HG03280 (cell line): ENCODE data around the gene OAS3.
"Not testable (repeated sequence)": the region's sequence is repeated elsewhere in the genome, so short reads cannot be mapped to it uniquely, and the experiment has no call there.

Experiments used
- ATAC-seq: cut with Tn5 transposase; IDR thresholded peaks from one replicate; pipeline ENCODE4 v1.9.1; 2021; ENCODE audit warnings: mild to moderate bottlenecking, moderate library complexity; ENCODE audit not compliant: unreplicated experiment

Gene OAS3

GRCh38 chr12:112948806-112949205 is 10.5 kb downstream of the OAS3 start:
- no peak for ATAC-seq

DNA sequence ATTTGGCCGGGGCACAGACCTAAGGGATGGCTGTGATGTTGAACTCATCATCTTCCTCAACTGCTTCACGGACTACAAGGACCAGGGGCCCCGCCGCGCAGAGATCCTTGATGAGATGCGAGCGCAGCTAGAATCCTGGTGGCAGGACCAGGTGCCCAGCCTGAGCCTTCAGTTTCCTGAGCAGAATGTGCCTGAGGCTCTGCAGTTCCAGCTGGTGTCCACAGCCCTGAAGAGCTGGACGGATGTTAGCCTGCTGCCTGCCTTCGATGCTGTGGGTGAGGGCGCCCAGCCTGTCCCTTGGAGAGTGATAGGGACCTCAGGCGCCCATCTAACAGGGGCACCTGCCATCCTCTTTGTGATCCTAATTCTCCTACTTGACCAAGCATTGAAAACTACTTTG is 12.4 kb downstream of the OAS3 start:
- ATAC-seq, result no peak

GRCh38 chr12:112957125-112957524 is 18.9 kb downstream of the OAS3 start:
- ATAC-seq, result not testable (repeated sequence)

DNA sequence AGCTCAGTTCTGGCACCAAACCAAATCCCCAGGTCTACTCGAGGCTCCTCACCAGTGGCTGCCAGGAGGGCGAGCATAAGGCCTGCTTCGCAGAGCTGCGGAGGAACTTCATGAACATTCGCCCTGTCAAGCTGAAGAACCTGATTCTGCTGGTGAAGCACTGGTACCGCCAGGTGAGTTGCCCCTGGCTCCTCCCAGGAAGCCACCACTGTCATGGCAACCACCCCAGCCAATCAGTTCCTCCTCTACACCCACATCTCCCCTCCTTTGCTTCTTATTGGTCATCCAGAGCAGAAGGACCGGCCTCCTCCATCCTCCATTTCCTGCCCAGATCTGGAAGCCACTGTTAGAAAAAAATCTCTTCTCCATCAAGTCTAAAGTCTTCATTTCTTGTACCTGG is 22.8 kb downstream of the OAS3 start:
- no peak for ATAC-seq

DNA sequence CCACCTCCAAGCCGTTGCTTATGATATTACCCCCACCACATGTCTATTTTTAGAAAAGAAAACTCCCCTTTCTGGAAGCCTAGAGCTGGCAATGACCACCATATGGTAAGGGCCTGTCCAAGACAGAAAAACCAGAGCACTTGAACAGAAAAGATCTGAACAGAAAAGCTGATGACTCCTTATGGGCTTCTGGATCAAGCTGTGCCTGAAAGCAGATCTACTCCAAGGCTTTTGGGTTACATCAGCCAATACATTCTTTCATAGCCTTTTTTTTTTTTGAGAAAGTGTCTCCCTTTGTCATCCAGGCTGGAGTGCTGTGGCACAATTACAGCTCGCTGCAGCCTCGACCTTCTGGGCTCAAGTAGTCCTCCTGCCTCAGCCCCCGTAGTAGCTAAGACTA is 23.3 kb downstream of the OAS3 start:
- no peak for ATAC-seq

DNA sequence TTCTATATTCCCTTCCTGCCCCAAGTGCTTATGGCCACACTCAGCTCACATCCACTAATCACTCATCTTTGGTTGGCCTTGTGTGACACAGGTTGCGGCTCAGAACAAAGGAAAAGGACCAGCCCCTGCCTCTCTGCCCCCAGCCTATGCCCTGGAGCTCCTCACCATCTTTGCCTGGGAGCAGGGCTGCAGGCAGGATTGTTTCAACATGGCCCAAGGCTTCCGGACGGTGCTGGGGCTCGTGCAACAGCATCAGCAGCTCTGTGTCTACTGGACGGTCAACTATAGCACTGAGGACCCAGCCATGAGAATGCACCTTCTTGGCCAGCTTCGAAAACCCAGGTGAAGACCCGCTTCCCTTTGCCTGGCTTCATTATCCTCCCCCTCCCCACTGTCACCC is 24.3 kb downstream of the OAS3 start:
- no peak for ATAC-seq

- ATAC-seq, result no peak
Measured at GRCh38 chr12:112963227-112963861, 25.1 kb downstream of the OAS3 start.

DNA sequence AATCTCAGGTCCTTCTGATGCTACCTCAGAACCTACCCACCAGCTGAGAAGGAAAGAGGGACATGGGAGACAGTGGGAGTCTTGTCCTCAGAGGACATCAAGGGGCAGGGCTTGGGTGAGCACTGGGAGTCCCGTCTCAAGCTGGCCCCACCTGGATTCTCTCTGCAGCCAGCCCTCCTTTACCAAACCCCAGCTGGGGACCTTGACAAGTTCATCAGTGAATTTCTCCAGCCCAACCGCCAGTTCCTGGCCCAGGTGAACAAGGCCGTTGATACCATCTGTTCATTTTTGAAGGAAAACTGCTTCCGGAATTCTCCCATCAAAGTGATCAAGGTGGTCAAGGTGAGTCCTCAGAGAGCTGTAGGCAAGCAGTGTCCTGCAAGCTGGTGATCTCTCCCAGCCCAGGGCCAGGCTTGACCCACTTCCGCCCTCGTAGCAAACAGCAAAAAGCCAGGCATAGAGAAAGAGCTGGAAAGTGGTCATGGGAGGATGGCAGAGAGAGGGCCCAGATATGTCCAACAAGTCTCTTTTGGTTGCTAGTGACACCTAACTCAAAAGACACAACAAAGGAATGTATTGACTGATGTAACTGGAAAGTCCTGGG is 25.9 kb downstream of the OAS3 start:
- no peak for ATAC-seq

DNA sequence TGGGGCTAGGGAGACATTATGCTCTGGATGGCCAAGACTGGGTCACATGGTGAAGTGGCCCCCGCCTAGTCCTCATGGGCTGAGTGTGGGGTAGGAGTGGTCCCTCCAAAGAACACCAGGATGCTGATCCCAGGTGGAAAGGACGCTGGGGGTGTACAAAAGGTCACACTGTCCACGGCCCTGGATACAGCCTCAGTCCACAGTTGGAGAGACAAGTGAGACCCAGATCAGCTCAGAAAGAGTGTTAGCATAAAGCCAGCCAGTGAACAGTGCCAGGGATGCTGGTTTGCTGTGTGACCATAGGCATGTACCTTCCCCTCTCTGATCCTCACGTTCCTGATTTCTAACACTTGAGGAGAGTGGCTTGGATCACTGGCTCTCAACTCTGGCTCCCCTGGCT is 26.6 kb downstream of the OAS3 start:
- ATAC-seq, result no peak

DNA sequence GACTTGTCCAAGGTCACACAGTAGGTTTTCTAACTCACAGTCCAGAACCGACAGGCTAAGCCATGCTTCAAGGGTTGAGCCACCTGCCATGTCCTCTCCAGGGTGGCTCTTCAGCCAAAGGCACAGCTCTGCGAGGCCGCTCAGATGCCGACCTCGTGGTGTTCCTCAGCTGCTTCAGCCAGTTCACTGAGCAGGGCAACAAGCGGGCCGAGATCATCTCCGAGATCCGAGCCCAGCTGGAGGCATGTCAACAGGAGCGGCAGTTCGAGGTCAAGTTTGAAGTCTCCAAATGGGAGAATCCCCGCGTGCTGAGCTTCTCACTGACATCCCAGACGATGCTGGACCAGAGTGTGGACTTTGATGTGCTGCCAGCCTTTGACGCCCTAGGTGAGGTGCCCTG is 27.4 kb downstream of the OAS3 start:
- no peak for ATAC-seq

DNA sequence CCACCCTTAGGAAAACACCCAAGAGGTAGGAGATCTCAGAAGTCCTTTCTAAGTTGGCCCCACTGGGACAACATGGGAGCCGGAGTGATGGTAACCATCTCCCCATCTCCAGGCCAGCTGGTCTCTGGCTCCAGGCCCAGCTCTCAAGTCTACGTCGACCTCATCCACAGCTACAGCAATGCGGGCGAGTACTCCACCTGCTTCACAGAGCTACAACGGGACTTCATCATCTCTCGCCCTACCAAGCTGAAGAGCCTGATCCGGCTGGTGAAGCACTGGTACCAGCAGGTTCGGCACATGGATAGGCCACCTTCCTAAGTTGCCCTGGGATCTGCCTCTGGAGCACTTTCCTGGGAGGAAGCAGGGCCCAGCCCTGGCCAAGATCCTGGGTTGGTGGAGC is 29.0 kb downstream of the OAS3 start:
- no peak for ATAC-seq

DNA sequence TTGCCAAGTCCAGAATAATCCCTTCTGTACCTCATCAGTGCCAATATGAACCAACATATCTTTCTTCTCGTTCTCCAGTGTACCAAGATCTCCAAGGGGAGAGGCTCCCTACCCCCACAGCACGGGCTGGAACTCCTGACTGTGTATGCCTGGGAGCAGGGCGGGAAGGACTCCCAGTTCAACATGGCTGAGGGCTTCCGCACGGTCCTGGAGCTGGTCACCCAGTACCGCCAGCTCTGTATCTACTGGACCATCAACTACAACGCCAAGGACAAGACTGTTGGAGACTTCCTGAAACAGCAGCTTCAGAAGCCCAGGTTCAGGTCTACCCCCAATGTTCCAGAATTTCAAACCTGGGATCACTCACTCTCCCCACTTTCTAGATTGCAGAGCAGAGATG is 29.6 kb downstream of the OAS3 start:
- ATAC-seq, result no peak

- no peak for ATAC-seq
Measured at GRCh38 chr12:112969547-112970306, 31.5 kb downstream of the OAS3 start.

GRCh38 chr12:112970391-112970790 is 32.1 kb downstream of the OAS3 start:
- no peak for ATAC-seq

DNA sequence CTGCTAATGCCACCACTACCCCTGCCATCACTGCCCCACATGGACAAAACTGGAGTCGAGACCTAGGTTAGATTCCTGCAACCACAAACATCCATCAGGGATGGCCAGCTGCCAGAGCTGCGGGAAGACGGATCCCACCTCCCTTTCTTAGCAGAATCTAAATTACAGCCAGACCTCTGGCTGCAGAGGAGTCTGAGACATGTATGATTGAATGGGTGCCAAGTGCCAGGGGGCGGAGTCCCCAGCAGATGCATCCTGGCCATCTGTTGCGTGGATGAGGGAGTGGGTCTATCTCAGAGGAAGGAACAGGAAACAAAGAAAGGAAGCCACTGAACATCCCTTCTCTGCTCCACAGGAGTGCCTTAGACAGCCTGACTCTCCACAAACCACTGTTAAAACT is 33.0 kb downstream of the OAS3 start:
- ATAC-seq, result no peak

DNA sequence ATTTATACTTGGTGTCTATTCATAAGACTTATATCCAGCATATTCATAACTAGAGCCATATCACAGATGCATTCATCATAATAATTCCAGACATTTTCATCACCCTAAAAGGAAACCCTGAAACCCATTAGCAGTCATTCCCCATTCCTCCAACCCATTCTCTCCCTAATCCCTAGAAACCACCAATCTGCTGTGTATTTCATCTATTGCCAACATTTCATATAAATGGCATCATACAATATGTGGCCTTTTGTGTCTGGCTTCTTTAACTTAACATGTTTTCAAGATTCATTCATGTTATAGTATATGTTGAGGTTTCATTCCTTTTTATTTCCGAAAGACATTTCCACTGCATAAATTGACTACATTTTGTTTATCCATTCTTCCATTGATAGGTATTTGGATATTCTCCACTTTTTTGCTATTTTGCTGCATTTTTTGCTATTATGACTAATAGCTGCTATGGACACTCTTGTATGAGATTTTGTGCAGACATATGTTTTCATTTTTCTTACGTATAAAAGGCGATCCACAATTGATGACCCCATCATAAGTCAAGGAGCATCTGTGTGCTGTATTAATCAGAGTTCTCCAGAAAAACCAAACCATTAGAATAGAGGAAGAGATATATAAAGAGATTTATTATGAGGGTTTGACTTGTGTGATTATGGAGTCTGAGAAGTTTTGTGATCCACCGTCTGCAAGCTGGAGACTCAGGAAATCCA is 34.9 kb downstream of the OAS3 start:
- no peak for ATAC-seq

GRCh38 chr12:112973818-112974231 is 35.6 kb downstream of the OAS3 start:
- no peak for ATAC-seq

DNA sequence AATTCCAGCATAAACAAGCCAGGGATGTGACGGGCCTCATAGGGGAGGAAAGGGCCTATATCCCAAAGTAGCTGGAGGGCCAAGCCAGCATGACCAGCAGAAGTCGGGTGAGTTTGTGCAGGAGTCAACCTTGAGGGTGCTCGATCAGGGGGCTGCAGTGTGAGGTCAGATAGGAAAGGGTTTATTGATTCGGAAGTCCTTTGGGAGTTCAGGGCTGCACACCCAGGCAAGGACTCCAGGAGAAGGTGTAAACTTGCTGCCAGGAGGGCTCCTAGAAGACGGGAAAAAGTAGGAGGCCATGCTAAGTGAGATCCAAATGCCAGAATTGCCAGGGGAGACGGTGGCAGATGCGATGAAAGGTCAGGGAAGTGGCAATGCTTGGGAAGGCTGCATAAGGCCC is 36.6 kb downstream of the OAS3 start:
- ATAC-seq, result no peak

- ATAC-seq, result no peak
Measured at GRCh38 chr12:112977139-112977538, 38.9 kb downstream of the OAS3 start.

DNA sequence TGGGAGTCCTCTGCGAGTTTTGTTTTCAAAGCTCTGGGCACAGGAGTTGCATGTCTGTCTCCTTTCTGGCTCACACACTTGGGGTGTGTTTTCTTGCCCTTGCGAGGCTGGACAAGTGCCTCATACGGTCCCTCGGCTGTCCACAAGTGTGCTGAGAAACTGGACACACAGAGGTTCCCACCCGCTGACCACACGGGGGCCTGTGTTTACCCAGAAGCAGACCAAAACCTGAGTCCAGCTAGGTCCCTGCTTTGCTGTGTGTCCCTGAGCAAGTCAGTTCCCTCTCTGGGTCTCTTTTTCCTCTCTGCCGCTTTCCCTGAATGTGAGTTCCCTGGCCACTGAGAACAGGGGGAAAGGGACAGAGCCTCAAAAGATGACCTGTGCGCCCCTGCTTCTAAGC is 39.4 kb downstream of the OAS3 start:
- no peak for ATAC-seq

GRCh38 chr12:112978163-112979040 is 40.1 kb downstream of the OAS3 start, which contains the start of gene OAS2:
Gene OAS2 (plus strand): TSS chr12:112978519. CDS start chr12:112978609, 90 bp downstream.
- ATAC-seq, result peak; percentile 91
